MM.1S (cell line): ENCODE data around the gene COL4A5.

Source experiments
- DNase-seq: peaks from one replicate; pipeline ENCODE4 v3.0.0-alpha.2; 2015
- H2AFZ ChIP-seq: fragments of 300-600 bp; sonication (generic); 2 replicates; pipeline ENCODE4 v1.6.0; 2016; ENCODE audit warnings: antibody characterized with exemption, low read length
- H3F3A ChIP-seq: fragments of 300-600 bp; sonication (generic); 2 replicates; pipeline ENCODE4 v1.6.1; 2016; ENCODE audit warnings: mild to moderate bottlenecking, antibody characterized with exemption, low read length, moderate library complexity, mixed read lengths; ENCODE audit not compliant: insufficient read depth
- H3K27ac ChIP-seq: fragments of 300-600 bp; sonication (generic); 2 replicates; pipeline ENCODE4 v1.5.1; 2016; ENCODE audit warnings: mild to moderate bottlenecking, low read length
- H3K27me3 ChIP-seq: fragments of 300-600 bp; sonication (generic); replicated peaks from 2 replicates; pipeline ENCODE4 v1.6.0; 2016; ENCODE audit warnings: low read length; ENCODE audit not compliant: insufficient read depth
- H3K36me3 ChIP-seq: fragments of 300-600 bp; sonication (generic); replicated peaks from 2 replicates; pipeline ENCODE4 v1.6.1; 2016; ENCODE audit warnings: mild to moderate bottlenecking, low read length, mixed read lengths; ENCODE audit not compliant: insufficient read depth
- H3K4me1 ChIP-seq: fragments of 300-600 bp; sonication (generic); 2 replicates; pipeline ENCODE4 v1.6.1; 2016; ENCODE audit warnings: low read length, mixed read lengths
- H3K4me2 ChIP-seq: fragments of 300-600 bp; sonication (generic); 2 replicates; pipeline ENCODE4 v1.6.0; 2016; ENCODE audit warnings: low read depth, low read length
- H3K4me3 ChIP-seq: fragments of 300-600 bp; sonication (generic); 2 replicates; pipeline ENCODE4 v1.5.1; 2016; ENCODE audit warnings: low read length, mixed read lengths
- H3K79me2 ChIP-seq: fragments of 300-600 bp; sonication (generic); 2 replicates; pipeline ENCODE4 v1.6.1; 2016; ENCODE audit warnings: mixed run types, low read length, mixed read lengths
- H3K9ac ChIP-seq: fragments of 300-600 bp; sonication (generic); 2 replicates; pipeline ENCODE4 v1.6.1; 2016; ENCODE audit warnings: low read length, mixed read lengths
- H3K9me2 ChIP-seq: fragments of 300-600 bp; sonication (generic); replicated peaks from 2 replicates; pipeline ENCODE4 v1.6.1; 2016; ENCODE audit warnings: mild to moderate bottlenecking, low read length, mixed read lengths; ENCODE audit not compliant: insufficient read depth
- H3K9me3 ChIP-seq: fragments of 300-600 bp; sonication (generic); replicated peaks from 2 replicates; pipeline ENCODE4 v1.6.1; 2016; ENCODE audit warnings: mild to moderate bottlenecking, low read length, mixed read lengths; ENCODE audit not compliant: insufficient read depth
- H4K20me1 ChIP-seq: fragments of 300-600 bp; sonication (generic); 2 replicates; pipeline ENCODE4 v1.6.1; 2016; ENCODE audit warnings: mild to moderate bottlenecking, low read length, moderate library complexity, mixed read lengths; ENCODE audit not compliant: insufficient read depth
- CTCF ChIP-seq: fragments of 300-600 bp; sonication (generic); IDR thresholded peaks from 2 replicates; pipeline ENCODE4 v1.5.1; 2016; ENCODE audit warnings: antibody characterized with exemption, low read length, mixed read lengths
- EZH2 ChIP-seq: fragments of 300-600 bp; sonication (generic); optimal IDR thresholded peaks from 2 replicates; pipeline ENCODE3; 2017; ENCODE audit warnings: low read depth, mild to moderate bottlenecking, antibody characterized with exemption, low read length, mixed read lengths
- EZH2phosphoT487 ChIP-seq: fragments of 300-600 bp; sonication (generic); IDR thresholded peaks from 2 replicates; pipeline ENCODE4 v1.6.1; 2018; ENCODE audit warnings: antibody characterized with exemption, low read length

COL4A5 gene

GRCh38 chrX:108494406-108495090 lies 54.9 kb downstream of the COL4A5 start:
- Histone ChIP-seq H3F3A (no peaks in the 10 kb centered on the region), H3K4me1 (no peaks in the 10 kb centered on the region), H4K20me1 (no peaks in the 10 kb centered on the region), H3K36me3 (no peaks in the 10 kb centered on the region), H3K9ac (no peak overlapping the region), H3K4me3 (no peak overlapping the region), H3K9me2 (no peaks in the 10 kb centered on the region), H3K27ac (no peak overlapping the region), H3K27me3 (no peaks in the 10 kb centered on the region), H3K4me2 (no peak overlapping the region), H3K9me3 (no peaks in the 10 kb centered on the region), H3K79me2 (no peaks in the 10 kb centered on the region), H2AFZ (no peak overlapping the region)
- no peak for TF ChIP-seq EZH2phosphoT487
- TF ChIP-seq CTCF = no peak
- no peak for TF ChIP-seq EZH2
- DNase-seq = no peak

GRCh38 chrX:108511721-108512120 lies 72.1 kb downstream of the COL4A5 start:
- Histone ChIP-seq H3K4me1 (no peaks in the 10 kb centered on the region), H3K27me3 (no peaks in the 10 kb centered on the region), H3K79me2 (no peaks in the 10 kb centered on the region), H3K27ac (no peak overlapping the region), H3K36me3 (no peaks in the 10 kb centered on the region), H3K9ac (no peak overlapping the region), H3K4me3 (no peak overlapping the region), H4K20me1 (no peaks in the 10 kb centered on the region), H3F3A (no peaks in the 10 kb centered on the region), H3K4me2 (no peak overlapping the region), H3K9me3 (no peaks in the 10 kb centered on the region), H2AFZ (no peak overlapping the region), H3K9me2 (no peaks in the 10 kb centered on the region)
- no peak for DNase-seq
- no peak for TF ChIP-seq CTCF
- no peak for TF ChIP-seq EZH2phosphoT487
- TF ChIP-seq EZH2 = no peak

- no peak for DNase-seq
- no peaks in the 10 kb centered on the region for H3K9me3 ChIP-seq
- no peak overlapping the region for H3K4me3 ChIP-seq
- no peak overlapping the region for H2AFZ ChIP-seq
- no peaks in the 10 kb centered on the region for H3K79me2 ChIP-seq
- no peak overlapping the region for H3K4me2 ChIP-seq
- no peaks in the 10 kb centered on the region for H4K20me1 ChIP-seq
- no peaks in the 10 kb centered on the region for H3K9me2 ChIP-seq
- H3K27me3 ChIP-seq = no peaks in the 10 kb centered on the region
- H3F3A ChIP-seq = no peaks in the 10 kb centered on the region
- no peak overlapping the region for H3K9ac ChIP-seq
- TF ChIP-seq CTCF (no peak), EZH2 (no peak), EZH2phosphoT487 (no peak)
- H3K4me1 ChIP-seq = no peaks in the 10 kb centered on the region
- H3K27ac ChIP-seq = no peak overlapping the region
- no peaks in the 10 kb centered on the region for H3K36me3 ChIP-seq
These were observed 76.5 kb downstream of the COL4A5 start for GRCh38 chrX:108516184-108516583.
